Activated CD8-positive, alpha-beta T cell treated with anti-CD3 and anti-CD28 coated beads for 36 hours (primary cell): ENCODE data around the gene ACAA2. TPM values are rescaled to one million over a fixed set of nuclear protein-coding genes. Genes with fewer than 3 reads are reported as not detected.
"Not testable (repeated sequence)": the region's sequence is repeated elsewhere in the genome, so short reads cannot be mapped to it uniquely, and the experiment has no call there.

Experiments
- ATAC-seq: fragments of 200-7000 bp; cut with Tn5 transposase; one replicate; pipeline ENCODE4 v1.10.0; 2021; ENCODE audit warnings: mild to moderate bottlenecking, moderate library complexity
- CTCF ChIA-PET: fragments of 350-600 bp; sonication (Branson Sonifier 250); formaldehyde crosslinking; loops from one replicate; lab custom pipeline; 2021; ENCODE audit warnings: antibody characterized with exemption; lab: Charles Lee
- POLR2A ChIA-PET: fragments of 350-600 bp; sonication (Branson Sonifier 250); formaldehyde crosslinking; loops from one replicate; lab custom pipeline; 2021; ENCODE audit warnings: antibody characterized with exemption; lab: Charles Lee
- DNase-seq: peaks from one replicate; pipeline ENCODE4 v3.0.0-alpha.2; 2020
- H3K27ac Mint-ChIP-seq: one replicate; pipeline ENCODE4 v1.8.0; 2021; ENCODE audit warnings: mild to moderate bottlenecking, mixed read lengths
- H3K27me3 Mint-ChIP-seq: one replicate; pipeline ENCODE4 v1.8.0; 2021; ENCODE audit warnings: mixed read lengths
- H3K36me3 Mint-ChIP-seq: one replicate; pipeline ENCODE4 v1.8.0; 2021; ENCODE audit warnings: low read depth, mixed read lengths
- H3K4me1 Mint-ChIP-seq: one replicate; pipeline ENCODE4 v1.8.0; 2021; ENCODE audit warnings: low read depth, mixed read lengths
- H3K4me3 Mint-ChIP-seq: one replicate; pipeline ENCODE4 v1.8.0; 2021; ENCODE audit warnings: mild to moderate bottlenecking, moderate library complexity, mixed read lengths
- H3K9me3 Mint-ChIP-seq: one replicate; pipeline ENCODE4 v1.8.0; 2021; ENCODE audit warnings: mixed read lengths
- intact Hi-C: fragments of 100-400 bp; cut with micrococcal nuclease; formaldehyde crosslinking; loops from one replicate; pipeline ENCODE4 v1.10.0; 2022
- total RNA-seq, 2 experiments: library from RNA; stranded (reverse); gene quantifications; one replicate each; pipeline ENCODE4 v1.2.3, GENCODE V29; 2021
- TF ChIP-seq, protein P1 (sequence below): fragments of 200-600 bp; IDR thresholded peaks from one replicate; pipeline ENCODE4 v1.8.0; 2022; ENCODE audit warnings: antibody characterized with exemption, mild to moderate bottlenecking

The ACAA2 gene
- total RNA-seq, 2 experiments from 2014 or later, result 83.3 to 84.6 TPM

DNA sequence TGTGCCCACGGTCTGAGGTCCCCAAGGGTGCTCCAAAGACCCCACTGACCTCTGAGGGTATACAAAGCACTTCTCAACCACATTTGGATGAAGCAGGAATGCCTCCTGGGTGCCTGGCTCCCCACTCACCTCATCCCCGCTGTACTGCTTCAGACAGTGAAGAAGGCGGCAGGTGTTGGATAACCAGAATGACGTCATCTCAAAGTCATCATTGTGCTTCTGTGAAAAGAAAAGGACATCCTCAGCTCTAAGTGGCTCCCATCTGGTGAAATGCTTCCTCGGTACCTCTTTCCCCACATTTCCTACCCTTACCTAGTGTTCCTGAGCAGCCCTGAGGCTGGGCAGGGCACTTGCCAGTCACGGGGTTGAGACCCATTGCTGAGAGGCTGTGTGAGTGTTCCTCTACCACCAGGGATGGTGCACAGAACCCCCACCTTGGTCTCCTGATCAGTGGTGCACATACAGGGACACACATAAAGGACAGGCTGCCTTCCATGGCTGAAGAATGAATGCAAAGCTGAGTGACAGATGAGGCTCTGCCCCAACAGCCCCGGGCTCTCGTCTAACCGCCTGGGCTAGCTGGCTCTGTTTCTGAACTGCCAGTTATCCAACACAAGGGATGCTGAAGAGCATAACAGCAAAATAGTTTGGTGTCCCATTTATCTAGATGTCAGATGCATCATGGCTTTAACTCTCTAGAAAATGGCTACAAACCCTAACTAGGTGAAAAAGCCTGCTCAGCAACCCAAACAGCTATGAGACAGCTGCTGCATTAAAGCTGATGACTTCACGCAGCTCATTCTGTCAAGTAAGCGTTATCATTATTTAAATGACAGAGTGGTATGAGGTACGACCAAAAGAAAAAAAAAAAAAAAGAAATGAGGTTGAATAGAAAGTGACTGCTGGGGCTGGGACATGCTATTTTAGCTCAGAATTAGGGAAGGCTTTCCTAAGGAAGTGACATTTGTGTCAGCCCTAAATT is 28.2 kb upstream of the ACAA2 start:
- intact Hi-C loops, result no loop called here
- no peaks in the 10 kb centered on the region for H3K4me1 Mint-ChIP-seq
- POLR2A ChIA-PET, result interaction anchor here (0.6 to 1.4 kb wide), 3 partner anchors 19 to 1120 kb away, joined by 3 to 4 read pairs (median 3); no protein-coding TSS in a partner anchor

DNA sequence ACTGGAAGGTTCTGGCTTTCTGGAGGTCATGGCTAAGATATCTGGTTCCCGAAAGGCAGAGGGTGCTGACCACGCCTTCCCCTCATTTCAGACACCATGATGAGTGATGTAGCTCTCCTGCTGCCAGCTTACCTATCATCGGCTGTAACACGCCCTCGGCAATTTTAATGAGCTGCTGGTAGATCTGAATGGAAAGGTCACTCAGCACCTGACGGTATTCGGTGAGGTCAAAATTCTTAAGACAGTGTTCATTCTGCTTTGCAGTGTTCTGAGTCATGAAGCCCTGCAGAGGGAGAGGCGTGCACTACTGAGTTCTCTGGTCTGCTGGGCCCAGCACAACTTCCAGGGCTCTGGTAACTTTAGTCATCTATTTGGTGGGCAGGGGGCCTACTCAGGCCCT is 25.7 kb upstream of the ACAA2 start:
- intact Hi-C loops, result no loop called here
- Mint-ChIP-seq H3K27me3 (no peaks in the 10 kb centered on the region), H3K9me3 (no peaks in the 10 kb centered on the region), H3K4me1 (no peaks in the 10 kb centered on the region), H3K36me3 (no peaks in the 10 kb centered on the region), H3K27ac (no peak overlapping the region), H3K4me3 (no peak overlapping the region)
- DNase-seq (no peak), ATAC-seq (no peak)
- TF ChIP-seq, protein P1, sequence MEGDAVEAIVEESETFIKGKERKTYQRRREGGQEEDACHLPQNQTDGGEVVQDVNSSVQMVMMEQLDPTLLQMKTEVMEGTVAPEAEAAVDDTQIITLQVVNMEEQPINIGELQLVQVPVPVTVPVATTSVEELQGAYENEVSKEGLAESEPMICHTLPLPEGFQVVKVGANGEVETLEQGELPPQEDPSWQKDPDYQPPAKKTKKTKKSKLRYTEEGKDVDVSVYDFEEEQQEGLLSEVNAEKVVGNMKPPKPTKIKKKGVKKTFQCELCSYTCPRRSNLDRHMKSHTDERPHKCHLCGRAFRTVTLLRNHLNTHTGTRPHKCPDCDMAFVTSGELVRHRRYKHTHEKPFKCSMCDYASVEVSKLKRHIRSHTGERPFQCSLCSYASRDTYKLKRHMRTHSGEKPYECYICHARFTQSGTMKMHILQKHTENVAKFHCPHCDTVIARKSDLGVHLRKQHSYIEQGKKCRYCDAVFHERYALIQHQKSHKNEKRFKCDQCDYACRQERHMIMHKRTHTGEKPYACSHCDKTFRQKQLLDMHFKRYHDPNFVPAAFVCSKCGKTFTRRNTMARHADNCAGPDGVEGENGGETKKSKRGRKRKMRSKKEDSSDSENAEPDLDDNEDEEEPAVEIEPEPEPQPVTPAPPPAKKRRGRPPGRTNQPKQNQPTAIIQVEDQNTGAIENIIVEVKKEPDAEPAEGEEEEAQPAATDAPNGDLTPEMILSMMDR, result no peak
- ChIA-PET POLR2A (no interaction called here), CTCF (no interaction called here)

More for the DNA sequence above, 28.2 kb upstream of the ACAA2 start:
- Mint-ChIP-seq H3K36me3 (no peaks in the 10 kb centered on the region), H3K4me3 (no peak overlapping the region), H3K27ac (no peak overlapping the region), H3K9me3 (no peaks in the 10 kb centered on the region), H3K27me3 (no peaks in the 10 kb centered on the region)
- TF ChIP-seq, protein P1, result no peak
- CTCF ChIA-PET, result interaction anchor here (0.8 to 2.2 kb wide), 3 partner anchors 16 to 539 kb away, joined by 3 to 6 read pairs (median 3); no protein-coding TSS in a partner anchor
- DNase-seq (no peak), ATAC-seq (no peak)

DNA sequence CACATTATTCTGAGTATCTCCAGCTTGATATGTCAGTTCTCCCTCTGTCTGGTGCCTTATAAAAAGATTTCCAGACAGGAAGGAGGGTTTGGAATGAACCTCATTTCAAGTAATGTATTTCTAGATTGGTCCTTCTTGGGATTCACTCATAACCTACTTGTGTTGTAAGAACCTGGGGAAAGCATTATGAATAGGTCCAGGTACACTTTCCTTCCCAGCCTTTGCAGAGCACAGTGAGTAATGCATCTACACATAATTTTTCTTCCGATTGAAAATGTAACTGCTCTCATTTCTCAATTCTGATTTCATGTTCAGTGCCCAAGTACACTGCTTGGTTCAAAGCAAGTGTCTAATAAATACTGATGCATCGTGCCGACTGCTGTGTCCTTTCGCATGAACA is 25.0 kb upstream of the ACAA2 start:
- TF ChIP-seq, protein P1, result no peak
- no peaks in the 10 kb centered on the region for H3K36me3 Mint-ChIP-seq
- ChIA-PET POLR2A (interaction anchor here (1.1 kb wide), 1 partner anchor 9 kb away, joined by 5 read pairs; no protein-coding TSS in a partner anchor), CTCF (interaction anchor here (1.2 kb wide), 2 partner anchors 20 to 328 kb away, joined by 4 read pairs; no protein-coding TSS in a partner anchor)
- no peak for ATAC-seq
- H3K27me3 Mint-ChIP-seq, result no peaks in the 10 kb centered on the region
- intact Hi-C loops, result no loop called here
- no peaks in the 10 kb centered on the region for H3K4me1 Mint-ChIP-seq
- no peak overlapping the region for H3K4me3 Mint-ChIP-seq
- H3K9me3 Mint-ChIP-seq, result no peaks in the 10 kb centered on the region
- H3K27ac Mint-ChIP-seq, result no peak overlapping the region
- no peak for DNase-seq

DNA sequence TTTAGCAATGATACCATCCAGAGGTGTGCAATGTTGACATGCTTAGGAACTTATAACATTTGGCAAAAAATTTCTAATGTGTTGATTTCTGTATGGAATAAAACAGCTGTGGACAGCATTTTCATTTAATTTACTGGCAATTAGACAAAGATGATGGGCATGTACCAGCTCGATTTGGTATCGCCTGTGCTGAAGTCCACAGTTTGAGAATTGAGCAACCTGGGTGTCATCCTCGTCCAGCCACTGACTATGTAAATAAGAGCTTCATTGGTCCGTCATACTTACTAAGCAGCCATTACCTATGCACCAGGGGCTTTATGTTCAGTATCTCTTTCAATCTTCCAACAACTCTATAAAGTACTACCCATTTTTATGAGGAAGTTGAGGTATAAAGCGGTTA is 24.6 kb upstream of the ACAA2 start:
- ATAC-seq, result no peak
- ChIA-PET CTCF (interaction anchor here (1.2 kb wide), 2 partner anchors 20 to 327 kb away, joined by 4 read pairs; no protein-coding TSS in a partner anchor), POLR2A (interaction anchor here (1.1 kb wide), 1 partner anchor 10 kb away, joined by 5 read pairs; no protein-coding TSS in a partner anchor)
- Mint-ChIP-seq H3K9me3 (no peaks in the 10 kb centered on the region), H3K27ac (no peak overlapping the region), H3K36me3 (no peaks in the 10 kb centered on the region), H3K4me1 (no peaks in the 10 kb centered on the region), H3K27me3 (no peaks in the 10 kb centered on the region), H3K4me3 (no peak overlapping the region)
- intact Hi-C loops, result no loop called here
- TF ChIP-seq, protein P1, result no peak
- no peak for DNase-seq

DNA sequence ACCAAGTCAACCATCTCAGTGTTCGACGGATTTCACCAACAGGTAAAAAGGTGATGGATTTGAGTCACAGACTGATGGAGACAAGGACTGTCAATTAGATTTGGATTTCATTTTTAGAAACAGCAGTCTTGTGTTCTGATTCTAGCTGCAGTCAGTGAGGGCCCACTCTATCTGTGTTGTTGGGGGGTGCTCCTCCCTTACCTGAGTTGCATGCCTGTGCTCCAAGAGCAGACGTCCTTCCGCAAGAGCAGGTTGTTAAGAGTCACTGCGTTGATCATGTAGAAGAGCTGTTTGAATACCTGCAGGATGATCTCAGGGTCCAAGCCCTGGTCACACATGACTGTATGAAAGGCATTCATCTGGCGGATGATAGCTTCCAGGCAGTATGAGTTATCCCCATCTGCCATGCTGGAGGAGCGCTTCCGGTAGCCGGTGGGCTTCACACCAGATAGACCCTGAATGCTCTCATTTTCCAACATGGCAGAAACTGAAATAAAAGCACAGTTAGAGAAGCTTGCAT is 24.0 kb upstream of the ACAA2 start:
- H3K27ac Mint-ChIP-seq, H3K27me3 Mint-ChIP-seq, H3K9me3 Mint-ChIP-seq, H3K4me3 Mint-ChIP-seq, DNase-seq, intact Hi-C loops, ATAC-seq, H3K4me1 Mint-ChIP-seq, H3K36me3 Mint-ChIP-seq: not testable (repeated sequence)
- CTCF ChIA-PET, result interaction anchor here (1.2 to 1.3 kb wide), 4 partner anchors 8 to 327 kb away, joined by 4 read pairs; no protein-coding TSS in a partner anchor
- POLR2A ChIA-PET, result interaction anchor here (1.1 kb wide), 1 partner anchor 10 kb away, joined by 5 read pairs; no protein-coding TSS in a partner anchor
